HG03575 (cell line): ENCODE measurements around the gene MEGF10.

Source experiments
- ATAC-seq: cut with Tn5 transposase; IDR thresholded peaks from one replicate; pipeline ENCODE4 v1.9.1; 2021; ENCODE audit not compliant: unreplicated experiment, insufficient number of reproducible peaks, low FRiP score; ENCODE audit errors: extremely low read depth

MEGF10 gene

DNA sequence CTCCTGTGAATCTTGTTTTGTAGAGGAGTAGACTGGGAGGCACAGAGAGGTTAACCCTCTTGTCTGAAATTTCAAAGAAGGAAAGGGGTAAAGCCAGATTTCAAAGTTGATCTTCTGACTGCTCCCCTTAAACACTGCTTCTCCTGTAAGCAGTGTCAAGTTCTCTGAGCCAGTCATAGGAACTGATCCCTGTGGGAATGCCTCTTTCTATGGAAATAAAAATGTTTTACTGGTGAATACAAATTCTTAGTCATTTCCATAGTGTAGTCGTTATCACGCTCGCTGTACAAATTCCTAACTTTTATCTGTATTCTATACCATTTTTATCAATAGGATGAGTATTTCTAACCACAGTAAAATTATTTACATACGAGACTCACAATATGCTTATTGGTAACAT lies 160.5 kb downstream of the MEGF10 start:
- ATAC-seq = no peak

DNA sequence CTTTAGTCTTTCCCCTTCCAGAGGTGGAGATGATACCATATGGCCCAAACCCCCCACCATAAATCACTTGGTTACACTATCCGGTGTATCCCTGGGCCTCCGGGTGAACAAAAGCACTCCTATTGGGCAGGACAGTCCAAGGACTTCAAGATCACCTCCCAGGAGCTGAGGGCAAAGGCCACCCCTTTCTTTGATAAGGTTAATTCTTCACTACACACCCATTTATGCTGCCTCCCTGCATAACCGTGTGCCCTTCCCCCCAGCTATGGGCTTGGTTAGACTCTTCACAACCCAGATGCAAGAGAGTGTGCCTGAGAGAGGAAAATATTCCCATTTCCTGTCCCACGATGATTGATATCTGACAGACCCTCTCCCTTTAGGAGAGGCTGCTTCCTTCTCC lies 162.0 kb downstream of the MEGF10 start:
- ATAC-seq = no peak

DNA sequence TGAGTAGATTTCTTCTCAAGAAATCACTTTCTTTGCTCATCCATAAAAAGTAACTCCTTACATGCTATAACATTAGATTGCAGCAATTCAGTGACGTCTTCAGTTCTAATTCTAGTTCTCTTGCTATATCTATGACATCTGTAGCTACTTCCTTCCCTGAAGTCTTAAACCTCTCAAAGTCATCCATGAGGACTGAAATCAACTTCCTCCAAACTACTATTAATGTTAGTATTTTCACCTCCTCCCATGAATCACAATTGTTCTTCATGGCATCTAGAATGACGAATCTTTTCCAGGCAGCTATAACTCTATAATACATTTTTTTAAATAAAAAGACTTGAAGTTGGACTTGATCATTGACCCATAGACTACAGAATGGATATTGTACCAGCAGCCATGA lies 180.6 kb downstream of the MEGF10 start:
- ATAC-seq = no peak

DNA sequence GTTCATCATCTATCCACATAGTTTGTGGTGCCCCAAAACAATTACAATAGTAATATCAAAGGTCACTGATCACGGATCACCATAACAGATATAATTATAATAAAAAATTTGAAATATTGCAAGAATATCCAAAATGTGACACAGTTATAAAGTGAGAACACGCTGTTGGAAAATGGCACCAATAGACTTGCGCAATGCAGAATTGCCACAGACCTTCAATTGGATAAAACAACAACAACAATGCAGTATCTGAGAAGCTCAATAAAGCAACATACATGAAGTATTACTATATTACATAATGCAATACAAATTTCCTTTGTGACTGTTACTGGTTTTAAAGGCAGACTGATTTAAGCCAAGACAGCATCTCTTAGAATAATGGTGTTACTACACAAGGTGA lies 182.1 kb downstream of the MEGF10 start:
- no peak for ATAC-seq

DNA sequence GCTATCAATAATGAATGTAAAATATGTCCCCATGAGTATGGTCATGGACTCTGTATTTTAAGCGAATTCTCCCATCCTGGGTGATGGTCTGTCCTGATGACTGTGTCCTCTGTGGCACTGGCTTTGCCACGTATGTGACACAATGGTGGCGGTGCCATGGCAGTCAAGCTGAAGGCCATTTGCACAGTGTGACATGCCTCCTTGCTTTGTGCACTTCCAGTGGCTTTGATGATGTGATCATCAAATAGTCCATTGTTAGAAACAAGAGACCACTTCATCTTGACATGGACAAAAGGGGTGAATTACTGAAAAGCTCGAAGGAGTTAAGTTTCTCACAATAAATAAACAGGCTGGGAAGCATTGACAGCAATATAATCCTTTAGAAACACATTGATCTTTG lies 195.9 kb downstream of the MEGF10 start:
- no peak for ATAC-seq

DNA sequence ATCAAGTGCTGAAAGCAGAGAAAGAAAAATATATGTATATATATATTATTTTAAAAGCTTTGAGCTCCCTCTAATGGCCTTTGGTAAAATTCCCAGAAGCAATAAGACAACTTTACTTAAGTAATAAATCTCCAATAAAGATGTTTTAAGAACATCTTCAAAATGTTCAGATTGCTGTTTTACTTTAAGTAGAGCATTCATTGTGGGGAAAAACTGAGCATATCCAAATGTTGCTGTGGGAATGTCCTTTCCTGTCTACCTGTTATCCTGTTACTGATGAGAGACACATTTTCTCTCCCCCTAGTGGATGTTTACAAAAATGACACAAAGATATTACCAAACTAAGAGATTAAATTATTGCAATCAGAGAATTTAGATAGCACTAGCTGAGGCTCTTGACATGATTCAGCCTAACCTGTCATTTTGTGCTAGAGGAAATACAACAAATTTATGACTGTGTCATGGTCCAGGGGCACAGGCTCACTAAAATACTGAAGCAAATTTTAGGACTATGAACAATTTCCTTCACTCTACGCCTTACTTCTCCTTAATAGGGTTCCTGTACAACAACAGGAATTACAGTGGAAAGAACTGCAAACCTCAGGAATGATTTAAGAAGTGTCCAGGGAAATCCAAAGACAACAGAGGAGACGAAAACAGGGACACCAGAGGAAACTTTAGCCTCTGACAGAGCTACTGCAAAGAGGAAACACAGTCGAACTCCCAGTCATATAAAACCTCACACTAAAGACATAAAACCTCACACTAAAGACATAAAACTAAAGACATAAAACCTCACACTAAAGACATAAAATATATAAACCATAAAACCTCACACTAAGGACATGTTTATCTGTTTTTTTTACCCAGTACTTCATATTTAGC lies 202.5 kb downstream of the MEGF10 start:
- ATAC-seq = no peak

DNA sequence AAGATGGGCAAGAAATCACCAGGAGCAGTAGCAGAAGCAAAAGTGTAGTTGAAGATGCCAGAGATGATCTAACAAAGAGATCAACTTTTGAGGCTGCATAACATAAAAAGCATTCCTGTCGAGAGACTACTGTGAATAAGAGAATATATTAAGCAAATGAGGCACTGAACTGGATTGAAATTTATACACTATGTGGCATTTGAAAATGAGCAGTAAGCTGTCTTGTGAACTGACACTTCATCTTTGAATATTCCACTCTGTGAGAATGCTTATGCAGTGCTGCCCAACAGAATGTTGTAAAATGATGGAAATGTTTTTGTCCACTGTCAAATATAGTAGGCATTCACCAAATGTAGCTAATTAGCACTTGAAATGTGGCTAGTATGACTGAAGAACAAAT lies 208.0 kb downstream of the MEGF10 start:
- no peak for ATAC-seq

DNA sequence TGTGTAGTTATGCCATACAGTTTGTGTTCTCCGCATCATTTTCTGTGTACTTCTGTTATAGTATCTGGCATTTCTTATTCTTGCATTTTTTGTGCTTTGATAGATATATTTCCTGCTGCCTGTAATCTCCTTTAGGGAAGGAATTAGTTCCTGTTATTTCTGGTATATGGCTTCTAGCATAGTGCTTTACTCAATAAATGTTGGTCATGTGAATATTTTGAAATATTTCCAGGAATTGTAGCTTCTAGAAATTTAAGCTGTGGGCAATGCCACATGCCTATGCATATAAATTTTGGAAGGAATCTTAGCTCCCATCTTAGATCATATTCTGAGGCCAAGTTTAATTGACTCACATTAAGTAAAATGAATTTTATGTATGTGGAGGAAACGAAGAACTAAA lies 215.3 kb downstream of the MEGF10 start:
- ATAC-seq = no peak

DNA sequence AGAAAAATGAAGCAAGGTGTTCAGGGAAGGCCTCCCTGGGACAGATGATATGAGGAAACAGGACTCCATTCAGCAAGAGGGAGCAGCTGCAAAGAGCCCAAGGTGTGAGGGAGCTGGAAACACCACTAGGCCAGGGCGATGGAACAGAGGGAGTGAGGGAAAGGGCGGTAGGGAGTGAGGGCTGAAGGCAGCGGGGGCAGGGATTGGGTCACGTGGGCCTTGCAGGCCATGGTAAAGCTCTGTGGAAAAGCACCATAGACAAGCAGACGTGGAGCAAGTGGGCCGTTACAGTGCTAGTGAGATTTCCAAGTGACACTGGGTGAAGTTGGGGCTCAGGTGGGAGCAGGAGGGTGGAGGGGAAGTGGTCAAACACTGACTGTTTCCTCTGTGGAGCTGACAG lies 216.0 kb downstream of the MEGF10 start:
- no peak for ATAC-seq

DNA sequence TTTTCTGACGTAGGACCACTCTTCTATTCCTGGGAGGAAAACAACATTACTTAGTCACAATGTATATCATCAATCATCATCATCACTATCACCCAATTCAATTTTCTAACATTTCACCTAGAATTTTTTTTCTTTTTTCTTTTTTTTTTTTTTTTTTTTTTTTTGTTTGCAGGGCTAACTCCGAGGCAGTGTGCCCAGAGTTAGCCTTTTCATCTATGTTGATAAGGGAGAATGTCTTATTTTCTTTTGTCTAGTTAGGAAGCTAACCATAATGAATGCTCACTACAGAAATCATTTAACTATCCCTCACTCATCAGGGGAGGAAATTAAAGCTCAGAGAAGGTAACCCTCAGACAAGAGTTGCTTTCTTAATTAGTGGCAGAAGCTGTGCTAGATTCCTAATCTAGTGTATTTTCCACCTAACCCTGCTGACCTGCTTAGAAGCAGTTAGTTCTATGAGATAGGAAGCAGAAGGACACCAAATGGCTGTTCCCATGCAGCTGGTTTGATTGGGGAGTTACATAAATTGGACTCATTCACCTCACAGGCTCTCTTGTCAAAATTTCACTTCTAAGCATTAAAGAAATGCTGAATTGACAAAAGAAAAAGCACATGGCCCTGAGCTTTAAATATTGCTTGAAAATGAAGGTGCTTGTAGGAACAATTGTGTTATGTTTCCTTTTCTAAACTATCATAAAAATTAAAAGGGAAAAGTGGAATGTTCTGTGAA lies 218.2 kb downstream of the MEGF10 start:
- no peak for ATAC-seq
